GM10266 (cell line): ENCODE measurements around the gene SUGCT.
"Not testable (repeated sequence)": the region's sequence is repeated elsewhere in the genome, so short reads cannot be mapped to it uniquely, and the experiment has no call there.

Experiments
- DNase-seq: peaks from one replicate; pipeline ENCODE4 v3.0.0; 2012; ENCODE audit errors: extremely low spot score
- TF ChIP-seq, protein P1 (sequence below): IDR thresholded peaks from 2 replicates; pipeline ENCODE4 v1.5.1; 2012; ENCODE audit warnings: mild to moderate bottlenecking, low read depth; ENCODE audit not compliant: control insufficient read depth, insufficient read depth; ENCODE audit errors: missing control alignments

SUGCT gene

DNA sequence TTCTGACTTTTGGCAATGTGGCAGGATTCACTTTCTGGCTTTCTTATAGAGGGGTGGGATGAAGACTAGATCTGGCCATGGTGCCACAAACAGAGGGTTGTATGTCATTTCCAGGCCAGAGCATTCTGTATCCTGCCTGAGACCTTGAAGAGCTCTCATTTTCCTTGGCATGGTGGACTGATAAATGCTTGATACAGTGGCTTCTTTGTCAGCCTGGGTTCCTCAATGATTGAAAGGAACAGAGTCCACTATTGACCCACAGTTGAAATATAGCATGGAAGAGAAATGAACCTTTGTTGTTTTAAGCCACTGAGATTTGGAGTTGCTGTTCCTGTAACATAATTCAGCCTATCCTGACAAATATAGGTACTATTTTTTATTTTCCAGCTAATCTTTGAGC, 462.7 kb downstream of the SUGCT start:
- no peak for DNase-seq
- TF ChIP-seq, protein P1, sequence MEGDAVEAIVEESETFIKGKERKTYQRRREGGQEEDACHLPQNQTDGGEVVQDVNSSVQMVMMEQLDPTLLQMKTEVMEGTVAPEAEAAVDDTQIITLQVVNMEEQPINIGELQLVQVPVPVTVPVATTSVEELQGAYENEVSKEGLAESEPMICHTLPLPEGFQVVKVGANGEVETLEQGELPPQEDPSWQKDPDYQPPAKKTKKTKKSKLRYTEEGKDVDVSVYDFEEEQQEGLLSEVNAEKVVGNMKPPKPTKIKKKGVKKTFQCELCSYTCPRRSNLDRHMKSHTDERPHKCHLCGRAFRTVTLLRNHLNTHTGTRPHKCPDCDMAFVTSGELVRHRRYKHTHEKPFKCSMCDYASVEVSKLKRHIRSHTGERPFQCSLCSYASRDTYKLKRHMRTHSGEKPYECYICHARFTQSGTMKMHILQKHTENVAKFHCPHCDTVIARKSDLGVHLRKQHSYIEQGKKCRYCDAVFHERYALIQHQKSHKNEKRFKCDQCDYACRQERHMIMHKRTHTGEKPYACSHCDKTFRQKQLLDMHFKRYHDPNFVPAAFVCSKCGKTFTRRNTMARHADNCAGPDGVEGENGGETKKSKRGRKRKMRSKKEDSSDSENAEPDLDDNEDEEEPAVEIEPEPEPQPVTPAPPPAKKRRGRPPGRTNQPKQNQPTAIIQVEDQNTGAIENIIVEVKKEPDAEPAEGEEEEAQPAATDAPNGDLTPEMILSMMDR, result no peak

GRCh38 chr7:40598915-40599314, 464.1 kb downstream of the SUGCT start:
- no peak for DNase-seq
- TF ChIP-seq, protein P1, result no peak

DNA sequence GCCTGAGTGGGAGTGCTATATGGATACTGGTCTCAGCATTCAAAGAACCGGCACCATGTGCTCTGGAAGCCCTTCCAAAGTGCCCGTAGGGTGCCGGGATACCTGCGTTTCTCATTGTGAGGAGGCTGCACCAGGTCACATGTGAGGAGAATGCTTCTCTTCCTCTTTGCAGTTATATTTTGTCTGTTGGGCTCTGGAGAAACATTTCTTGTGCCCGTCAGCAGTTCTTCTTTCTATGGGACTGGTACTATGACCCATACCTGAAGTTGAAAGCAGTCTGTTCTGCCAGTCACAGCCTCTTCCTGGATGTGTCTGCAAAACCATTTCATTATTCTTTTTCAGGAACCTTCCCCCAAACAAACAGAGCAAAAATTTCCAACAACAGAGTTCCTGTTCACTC, 465.0 kb downstream of the SUGCT start:
- TF ChIP-seq, protein P1, result no peak
- DNase-seq, result no peak

DNA sequence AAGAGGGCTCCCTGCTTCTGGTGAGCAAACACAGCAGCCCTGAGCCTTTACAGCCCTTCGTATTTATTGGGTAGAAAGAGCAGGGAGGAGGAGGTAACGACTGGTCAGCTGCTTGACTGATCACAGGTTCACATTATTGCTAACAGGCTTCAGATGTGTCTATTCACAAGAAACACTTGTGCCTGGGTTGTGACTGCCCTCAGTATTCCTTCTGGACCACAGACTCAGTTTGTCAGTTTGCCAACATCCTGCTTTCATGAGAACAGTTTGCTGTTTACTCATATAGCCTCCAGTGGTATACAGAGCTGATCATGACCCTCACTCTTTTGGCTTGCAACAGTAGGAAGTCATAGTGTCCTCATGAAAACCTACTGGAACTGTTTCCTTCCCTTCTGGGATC, 467.5 kb downstream of the SUGCT start:
- DNase-seq, result not testable (repeated sequence)

DNA sequence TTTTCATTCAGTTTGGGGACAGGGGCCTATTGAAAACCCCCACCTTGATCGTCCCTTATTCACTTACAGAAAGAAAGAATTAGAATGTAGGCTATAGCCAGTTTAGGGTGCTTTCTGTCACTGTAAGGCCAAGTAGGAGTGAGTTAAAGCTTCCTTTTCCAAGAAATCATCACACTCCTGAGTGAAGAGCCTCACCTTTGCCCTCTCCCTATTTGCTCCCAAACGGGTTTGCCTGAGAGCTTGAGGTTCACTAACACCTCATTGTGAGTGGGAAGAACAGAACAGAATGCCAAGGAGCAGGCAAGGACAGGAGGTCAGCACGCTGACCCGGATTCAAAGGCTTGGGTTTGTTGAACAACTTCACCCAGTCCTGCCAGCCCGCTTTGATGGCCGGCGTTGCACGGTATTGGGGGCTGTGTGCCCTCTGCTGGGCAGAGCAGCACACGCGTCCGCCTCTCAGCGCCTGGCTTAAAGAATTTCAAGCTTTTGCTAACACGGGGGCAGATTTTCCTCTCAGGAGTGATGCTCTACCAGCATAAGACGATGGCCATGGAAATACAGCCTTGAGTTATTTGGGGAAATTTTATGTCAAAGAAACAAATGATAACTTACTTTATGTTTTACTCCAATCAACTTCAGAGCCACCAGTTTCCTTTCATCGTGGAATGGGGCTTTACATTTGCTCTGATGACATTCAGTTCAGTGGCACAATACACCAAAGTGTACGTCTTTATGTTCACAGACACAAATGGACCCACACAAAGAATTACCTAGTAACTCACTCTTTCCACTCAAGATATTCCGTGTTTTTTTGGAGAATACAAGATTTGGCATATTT, 470.0 kb downstream of the SUGCT start:
- TF ChIP-seq, protein P1, result peak; percentile 67
- DNase-seq, result peak; percentile 47

GRCh38 chr7:40608321-40609075, 473.7 kb downstream of the SUGCT start:
- DNase-seq, result no peak
- TF ChIP-seq, protein P1, result no peak

DNA sequence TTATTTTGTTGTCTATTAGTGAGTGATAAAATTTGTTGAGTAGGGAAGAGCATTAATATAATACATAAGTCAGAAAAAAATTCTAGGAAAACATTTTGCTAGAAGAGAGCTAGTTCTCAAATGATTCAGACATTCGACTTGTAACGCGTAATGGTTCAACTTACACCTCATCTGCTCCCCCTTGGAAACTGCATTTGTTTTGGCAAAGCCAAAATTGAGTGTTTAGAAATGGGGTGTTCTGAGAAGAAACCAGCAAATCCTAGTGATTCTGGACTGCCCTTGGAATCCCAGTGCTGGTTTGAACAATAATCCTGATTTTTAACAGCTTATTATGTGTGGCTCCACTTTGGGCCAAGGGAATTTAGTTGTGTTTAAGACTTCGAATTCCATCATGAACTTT, 475.7 kb downstream of the SUGCT start:
- TF ChIP-seq, protein P1, result no peak
- DNase-seq, result no peak
